Tibial artery (tissue), 4 donors: ENCODE measurements around the gene CYTH1.

Experiments
- DNase-seq, 2 donors: peaks; one replicate each; pipeline ENCODE4 v3.0.0-alpha.2; 2019
- H3K27ac ChIP-seq, 2 donors: fragments of 200-600 bp; sonication (generic) in 1 of 2; 1 replicate in 1 of 2; 2 replicates in 1 of 2; pipeline ENCODE4 v1.5.1; 2018 to 2019; ENCODE audit warnings: mild to moderate bottlenecking in 1 of 2
- H3K27me3 ChIP-seq, 2 donors: fragments of 200-600 bp; sonication (generic) in 1 of 2; one replicate each; pipeline versions ENCODE4 v1.5.1 to v1.6.0; 2016 to 2019
- H3K36me3 ChIP-seq, 3 donors: fragments of 200-600 bp; sonication (generic) in 2 of 3; one replicate each; pipeline ENCODE4 v1.5.1; 2016 to 2019; ENCODE audit warnings: mild to moderate bottlenecking in 2 of 3
- H3K4me1 ChIP-seq, 4 donors: fragments of 200-600 bp; sonication (generic) in 2 of 4; 1 replicate in 3 of 4; 2 replicates in 1 of 4; pipeline ENCODE4 v1.5.1; 2016 to 2019
- H3K4me3 ChIP-seq, 2 donors: fragments of 200-600 bp; sonication (generic) in 1 of 2; 1 replicate in 1 of 2; 2 replicates in 1 of 2; pipeline ENCODE4 v1.5.1; 2018 to 2019; ENCODE audit warnings: mild to moderate bottlenecking in 2 of 2
- H3K9me3 ChIP-seq, 3 donors: fragments of 200-600 bp; sonication (generic) in 1 of 3; one replicate each; pipeline ENCODE4 v1.5.1; 2016 to 2019
- CTCF ChIP-seq, 2 experiments: fragments of 200-600 bp in 1 of 2; fragments of 450-650 bp in 1 of 2; IDR thresholded peaks; one replicate each; pipeline ENCODE4 v1.5.1; 2017 to 2019; ENCODE audit warnings: antibody characterized with exemption in 2 of 2, mild to moderate bottlenecking in 1 of 2, moderate library complexity in 1 of 2
- intact Hi-C: fragments of 100-400 bp; cut with DNase I; formaldehyde crosslinking; loops from one replicate; pipeline ENCODE4 v1.15.0; 2023; ENCODE audit warnings: low total_unique reads

CYTH1 gene

GRCh38 chr17:78737332-78737731 is 44.7 kb downstream of the CYTH1 start:
- H3K27ac ChIP-seq = peak overlapping the region in 1 of 2 donors; percentile 75
- peak overlapping the region in 1 of 2 donors; percentile 68 for H3K4me3 ChIP-seq
- DNase-seq = no peak
- no peaks in the 10 kb centered on the region for H3K27me3 ChIP-seq
- no peaks in the 10 kb centered on the region for H3K9me3 ChIP-seq
- peaks cover 0 to 36% (median 24%) of the 10 kb centered on the region in 4 donors for H3K4me1 ChIP-seq
- intact Hi-C loops = no loop called here
- no peaks in the 10 kb centered on the region for H3K36me3 ChIP-seq
- no peak for TF ChIP-seq CTCF (IDR thresholded peaks at IDR 0.05)

GRCh38 chr17:78736526-78737079 is 45.5 kb downstream of the CYTH1 start:
- no peaks in the 10 kb centered on the region for H3K36me3 ChIP-seq
- H3K27me3 ChIP-seq = no peaks in the 10 kb centered on the region
- H3K9me3 ChIP-seq = no peaks in the 10 kb centered on the region
- intact Hi-C loops = no loop called here
- TF ChIP-seq CTCF (IDR thresholded peaks at IDR 0.05) = no peak
- peak; percentile 78 to 81 for DNase-seq
- H3K4me1 ChIP-seq = peaks cover 0 to 36% (median 24%) of the 10 kb centered on the region in 4 donors
- peak overlapping the region; percentile 49 to 75 for H3K27ac ChIP-seq
- peak overlapping the region; percentile 53 to 68 for H3K4me3 ChIP-seq

GRCh38 chr17:78735832-78736525 is 46.1 kb downstream of the CYTH1 start:
- H3K27me3 ChIP-seq = no peaks in the 10 kb centered on the region
- DNase-seq = no peak
- intact Hi-C loops = no loop called here
- peaks cover 0 to 36% (median 24%) of the 10 kb centered on the region in 4 donors for H3K4me1 ChIP-seq
- H3K36me3 ChIP-seq = no peaks in the 10 kb centered on the region
- no peaks in the 10 kb centered on the region for H3K9me3 ChIP-seq
- no peak for TF ChIP-seq CTCF (IDR thresholded peaks at IDR 0.05)
- peak overlapping the region; percentile 49 to 75 for H3K27ac ChIP-seq
- H3K4me3 ChIP-seq = peak overlapping the region; percentile 53 to 68

GRCh38 chr17:78734793-78735641 is 47.1 kb downstream of the CYTH1 start:
- Histone ChIP-seq H3K9me3 (no peaks in the 10 kb centered on the region), H3K27ac (peak overlapping the region in 1 of 2 donors; percentile 75), H3K4me1 (peaks cover 0 to 36% (median 24%) of the 10 kb centered on the region in 4 donors), H3K27me3 (no peaks in the 10 kb centered on the region), H3K4me3 (peak overlapping the region; percentile 53 to 68), H3K36me3 (no peaks in the 10 kb centered on the region)
- DNase-seq = no peak
- intact Hi-C loops = no loop called here
- TF ChIP-seq CTCF (IDR thresholded peaks at IDR 0.05) = no peak

- TF ChIP-seq CTCF (IDR thresholded peaks at IDR 0.05) = no peak
- peaks cover 0 to 34% (median 24%) of the 10 kb centered on the region in 4 donors for H3K4me1 ChIP-seq
- intact Hi-C loops = no loop called here
- H3K27me3 ChIP-seq = no peaks in the 10 kb centered on the region
- no peaks in the 10 kb centered on the region for H3K9me3 ChIP-seq
- no peak overlapping the region for H3K4me3 ChIP-seq
- no peak overlapping the region for H3K27ac ChIP-seq
- no peak for DNase-seq
- no peaks in the 10 kb centered on the region for H3K36me3 ChIP-seq
Measured at GRCh38 chr17:78732354-78732753, 49.7 kb downstream of the CYTH1 start.
